ENCODE data around the gene NOD2.

The NOD2 gene

DNA sequence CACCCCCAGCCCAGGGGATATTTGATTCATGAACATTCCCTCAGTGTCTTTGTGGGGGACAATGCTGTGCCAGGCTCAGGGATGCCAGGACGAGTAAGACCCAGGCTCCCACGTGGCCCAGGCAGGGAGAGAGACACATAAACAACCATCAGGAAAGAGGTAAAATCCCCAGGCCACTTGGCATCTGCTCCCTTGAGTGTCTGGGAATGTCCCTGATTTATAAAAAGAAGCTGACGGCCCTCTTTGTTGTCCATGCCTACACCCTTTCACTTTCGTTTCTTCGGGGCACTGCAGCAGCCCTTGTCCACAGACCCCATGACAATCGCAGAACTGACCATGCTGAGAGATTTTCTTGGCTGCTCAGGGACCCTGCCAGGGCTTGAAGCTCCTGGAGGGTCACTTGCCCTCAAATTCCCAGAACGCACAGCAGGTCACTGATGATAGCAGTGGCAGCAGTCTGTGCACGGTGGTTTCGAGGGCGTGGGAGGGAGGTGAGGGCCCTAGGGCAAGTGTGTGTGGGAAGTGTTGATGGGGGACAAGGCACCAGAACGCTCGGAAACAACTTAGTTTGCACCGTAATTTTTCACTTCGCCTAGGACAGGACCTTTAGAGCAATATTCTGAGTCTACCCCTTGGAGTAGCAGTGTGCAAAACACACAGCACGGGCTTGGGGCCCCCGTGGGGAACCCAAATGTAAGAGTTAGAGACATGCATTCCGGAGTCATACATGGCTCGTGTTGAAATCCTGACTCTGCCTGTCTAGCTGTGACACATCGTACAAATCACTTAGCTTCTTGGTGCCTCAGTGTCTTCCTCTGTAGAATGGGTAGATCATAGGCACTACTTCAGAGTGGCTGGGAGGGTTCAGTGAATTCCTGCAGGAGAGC is 4.7 kb downstream of the NOD2 start:
- no peaks in the 10 kb centered on the region for H3K36me3 ChIP-seq (ENCODE audit: control insufficient read depth, insufficient read depth, low read length)
- no peaks in the 10 kb centered on the region for H3K9me3 ChIP-seq (ENCODE audit: control insufficient read depth, low read length)
- no peak overlapping the region for H3K4me3 ChIP-seq (ENCODE audit: low read length)
- peaks cover 11% of the 10 kb centered on the region for H3K27me3 ChIP-seq (ENCODE audit: control insufficient read depth, insufficient read depth, low read length)
- peaks cover 32% of the 10 kb centered on the region for H3K4me1 ChIP-seq (ENCODE audit: control insufficient read depth, insufficient read depth, low read length)
- peak overlapping the region; percentile 64 for H3K9ac ChIP-seq (ENCODE audit: low read length)

DNA sequence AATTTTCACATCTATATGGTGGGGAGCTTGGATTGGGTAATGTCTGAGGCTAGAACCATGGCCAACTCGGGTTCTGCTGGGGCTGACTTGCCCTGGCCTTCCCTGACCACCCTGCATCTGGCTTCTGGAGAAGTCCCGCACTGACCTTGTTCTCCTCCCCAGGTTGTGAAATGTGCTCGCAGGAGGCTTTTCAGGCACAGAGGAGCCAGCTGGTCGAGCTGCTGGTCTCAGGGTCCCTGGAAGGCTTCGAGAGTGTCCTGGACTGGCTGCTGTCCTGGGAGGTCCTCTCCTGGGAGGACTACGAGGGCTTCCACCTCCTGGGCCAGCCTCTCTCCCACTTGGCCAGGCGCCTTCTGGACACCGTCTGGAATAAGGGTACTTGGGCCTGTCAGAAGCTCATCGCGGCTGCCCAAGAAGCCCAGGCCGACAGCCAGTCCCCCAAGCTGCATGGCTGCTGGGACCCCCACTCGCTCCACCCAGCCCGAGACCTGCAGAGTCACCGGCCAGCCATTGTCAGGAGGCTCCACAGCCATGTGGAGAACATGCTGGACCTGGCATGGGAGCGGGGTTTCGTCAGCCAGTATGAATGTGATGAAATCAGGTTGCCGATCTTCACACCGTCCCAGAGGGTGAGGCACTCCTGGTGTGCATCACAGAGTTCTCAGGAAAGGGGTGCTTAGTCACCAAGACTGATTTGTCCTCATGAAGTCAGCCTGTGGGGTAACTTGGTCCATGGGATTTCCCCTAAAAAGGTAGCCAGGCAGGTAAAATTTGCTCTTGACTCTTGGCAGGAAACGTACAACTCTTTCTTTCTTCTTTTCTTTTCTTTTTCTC is 6.1 kb downstream of the NOD2 start:
- Histone ChIP-seq H3K27me3 (ENCODE audit: control insufficient read depth, insufficient read depth, low read length) (no peaks in the 10 kb centered on the region), H3K4me3 (ENCODE audit: low read length) (no peak overlapping the region)

DNA sequence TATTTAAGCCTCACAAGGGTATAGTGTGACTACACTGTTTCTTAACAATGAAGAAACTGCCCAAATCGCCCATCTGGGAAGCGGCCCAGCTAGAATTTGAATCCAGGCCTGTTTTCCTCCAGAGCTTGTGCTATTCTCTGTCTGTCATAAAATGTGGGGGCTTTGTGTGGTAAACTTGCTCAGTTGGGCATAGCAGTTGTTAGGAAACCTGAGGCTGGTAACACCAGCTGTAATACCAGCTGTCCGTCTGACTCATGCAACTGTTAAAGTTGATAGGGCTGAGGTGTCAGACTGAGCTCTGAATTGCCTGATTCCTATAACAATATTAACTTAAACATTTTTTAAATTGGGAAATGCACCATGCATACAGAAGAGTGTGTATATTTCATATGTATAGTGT is 9.3 kb downstream of the NOD2 start:
- Histone ChIP-seq H3K27me3 (ENCODE audit: control insufficient read depth, insufficient read depth, low read length) (no peaks in the 10 kb centered on the region), H3K9ac (ENCODE audit: low read length) (no peak overlapping the region), H3K4me1 (ENCODE audit: control insufficient read depth, insufficient read depth, low read length) (peaks cover 8% of the 10 kb centered on the region), H3K9me3 (ENCODE audit: control insufficient read depth, low read length) (no peaks in the 10 kb centered on the region), H3K4me3 (ENCODE audit: low read length) (no peak overlapping the region), H3K36me3 (ENCODE audit: control insufficient read depth, insufficient read depth, low read length) (no peaks in the 10 kb centered on the region)

More for the DNA sequence above, 6.1 kb downstream of the NOD2 start:
- no peaks in the 10 kb centered on the region for H3K9me3 ChIP-seq (ENCODE audit: control insufficient read depth, low read length)
- H3K4me1 ChIP-seq (ENCODE audit: control insufficient read depth, insufficient read depth, low read length) = peaks cover 26% of the 10 kb centered on the region
- H3K36me3 ChIP-seq (ENCODE audit: control insufficient read depth, insufficient read depth, low read length) = no peaks in the 10 kb centered on the region
- H3K9ac ChIP-seq (ENCODE audit: low read length) = no peak overlapping the region

DNA sequence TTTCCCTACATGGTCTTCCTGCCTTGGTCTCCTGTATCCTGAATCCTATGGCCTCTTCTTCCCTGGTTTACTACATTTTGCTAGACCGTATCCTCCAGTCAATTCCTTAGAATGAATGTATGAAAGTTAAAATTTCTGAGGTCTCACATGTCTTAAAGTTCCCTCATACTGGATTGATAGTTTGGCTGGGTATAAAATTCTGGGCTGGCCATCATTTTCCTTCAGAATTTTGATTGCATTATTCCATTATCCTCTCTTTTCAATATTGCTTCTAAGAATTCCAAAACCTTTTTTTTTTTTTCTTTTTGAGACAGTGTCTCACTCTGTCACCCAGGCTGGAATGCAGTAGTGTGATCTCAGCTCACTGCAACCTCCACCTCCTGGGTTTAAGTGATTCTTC is 10.8 kb downstream of the NOD2 start:
- Histone ChIP-seq H3K9me3 (ENCODE audit: control insufficient read depth, low read length) (no peaks in the 10 kb centered on the region), H3K4me3 (ENCODE audit: low read length) (no peak overlapping the region), H3K27me3 (ENCODE audit: control insufficient read depth, insufficient read depth, low read length) (no peaks in the 10 kb centered on the region), H3K9ac (ENCODE audit: low read length) (no peak overlapping the region), H3K4me1 (ENCODE audit: control insufficient read depth, insufficient read depth, low read length) (no peaks in the 10 kb centered on the region), H3K36me3 (ENCODE audit: control insufficient read depth, insufficient read depth, low read length) (no peaks in the 10 kb centered on the region)

DNA sequence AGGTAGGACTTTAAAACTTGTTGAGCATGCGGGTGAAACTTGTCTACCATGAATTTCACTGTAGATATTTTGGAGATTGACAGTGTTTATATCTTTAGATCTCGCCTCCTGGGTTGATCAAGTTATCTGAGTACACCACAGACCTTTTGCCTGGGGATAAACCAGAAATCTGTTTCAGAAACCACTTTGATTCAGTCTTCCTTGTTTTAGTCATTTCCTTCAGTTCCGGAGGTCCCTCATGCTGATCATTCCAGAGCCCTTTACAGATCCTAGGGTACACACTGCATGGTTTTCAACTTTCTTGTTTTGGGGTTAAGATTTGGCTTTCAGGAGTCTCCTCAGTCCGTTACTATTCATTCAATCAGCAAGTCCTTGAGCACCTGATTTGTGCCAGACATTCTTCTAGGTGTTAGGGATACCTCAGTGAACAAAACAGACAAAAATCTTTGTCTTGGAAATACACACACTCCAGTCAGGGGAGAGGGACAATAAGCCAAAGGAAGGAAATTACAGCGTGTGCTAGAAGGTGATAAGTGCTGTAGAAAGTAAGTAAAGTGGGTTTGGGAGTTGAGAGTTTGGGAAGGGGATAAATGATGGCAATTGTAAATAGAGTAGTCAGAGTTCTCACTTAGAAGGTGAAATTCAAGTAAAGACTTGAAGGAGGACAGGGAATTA is 12.2 kb downstream of the NOD2 start:
- no peak overlapping the region for H3K9ac ChIP-seq (ENCODE audit: low read length)
- H3K36me3 ChIP-seq (ENCODE audit: control insufficient read depth, insufficient read depth, low read length) = no peaks in the 10 kb centered on the region
- H3K4me3 ChIP-seq (ENCODE audit: low read length) = no peak overlapping the region
- H3K4me1 ChIP-seq (ENCODE audit: control insufficient read depth, insufficient read depth, low read length) = no peaks in the 10 kb centered on the region
- H3K9me3 ChIP-seq (ENCODE audit: control insufficient read depth, low read length) = no peaks in the 10 kb centered on the region
- H3K27me3 ChIP-seq (ENCODE audit: control insufficient read depth, insufficient read depth, low read length) = no peaks in the 10 kb centered on the region

DNA sequence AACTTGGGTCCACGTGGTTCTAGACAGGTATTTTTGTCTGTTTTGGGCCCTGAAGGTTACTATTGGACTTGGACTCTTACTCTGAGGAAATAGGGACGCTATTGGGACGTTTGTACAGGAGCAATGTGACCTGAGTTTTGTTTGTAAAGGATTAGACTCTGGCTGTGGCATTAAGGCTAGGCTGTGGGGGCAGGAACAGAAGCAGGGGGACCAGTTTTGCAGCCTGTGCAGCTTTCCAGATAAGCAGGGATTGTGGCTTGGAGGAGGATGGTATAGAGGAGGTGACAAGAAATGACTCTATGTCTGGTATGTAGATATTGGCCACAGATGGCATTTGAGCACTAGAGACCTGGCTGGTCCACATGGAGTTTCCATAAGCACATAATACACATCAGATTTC is 12.8 kb downstream of the NOD2 start:
- H3K27me3 ChIP-seq (ENCODE audit: control insufficient read depth, insufficient read depth, low read length) = no peaks in the 10 kb centered on the region
- no peaks in the 10 kb centered on the region for H3K9me3 ChIP-seq (ENCODE audit: control insufficient read depth, low read length)
- H3K4me3 ChIP-seq (ENCODE audit: low read length) = no peak overlapping the region
- no peaks in the 10 kb centered on the region for H3K36me3 ChIP-seq (ENCODE audit: control insufficient read depth, insufficient read depth, low read length)
- no peak overlapping the region for H3K9ac ChIP-seq (ENCODE audit: low read length)
- H3K4me1 ChIP-seq (ENCODE audit: control insufficient read depth, insufficient read depth, low read length) = no peaks in the 10 kb centered on the region

DNA sequence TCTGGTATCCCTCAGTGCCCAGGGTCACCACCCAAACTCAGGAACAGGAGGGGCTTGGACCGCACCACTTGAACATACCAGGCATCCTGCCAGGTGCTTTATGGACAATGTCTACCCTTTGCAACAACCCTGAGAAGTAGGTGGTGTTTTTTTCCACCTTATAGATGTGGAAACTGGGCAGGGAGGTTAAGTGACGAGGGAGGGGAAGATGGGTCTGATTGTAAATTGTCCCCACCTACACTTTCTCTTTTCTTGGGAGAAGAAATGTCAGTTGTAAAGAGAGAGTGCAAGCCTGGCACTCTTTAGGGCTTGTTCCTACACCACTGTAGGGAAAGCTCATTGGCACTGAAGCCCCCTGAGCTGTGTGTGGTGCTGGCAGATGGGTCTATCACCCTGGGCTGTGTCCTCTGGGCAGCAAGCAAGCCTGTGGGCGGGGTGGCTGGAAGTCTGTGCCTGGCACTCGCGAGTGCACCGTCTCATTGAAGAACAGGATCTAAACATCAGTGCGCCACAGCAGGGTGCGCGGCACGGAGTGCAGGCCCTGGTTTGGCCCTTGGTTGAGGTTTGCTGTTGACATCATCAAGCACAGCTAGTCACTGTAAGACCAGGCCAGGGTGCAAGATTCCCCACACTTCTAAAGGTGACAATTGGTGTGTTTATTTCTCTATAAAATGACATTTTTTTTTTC is 15.1 kb downstream of the NOD2 start:
- Histone ChIP-seq H3K27me3 (ENCODE audit: control insufficient read depth, insufficient read depth, low read length) (no peaks in the 10 kb centered on the region), H3K9ac (ENCODE audit: low read length) (no peak overlapping the region), H3K4me1 (ENCODE audit: control insufficient read depth, insufficient read depth, low read length) (no peaks in the 10 kb centered on the region)

DNA sequence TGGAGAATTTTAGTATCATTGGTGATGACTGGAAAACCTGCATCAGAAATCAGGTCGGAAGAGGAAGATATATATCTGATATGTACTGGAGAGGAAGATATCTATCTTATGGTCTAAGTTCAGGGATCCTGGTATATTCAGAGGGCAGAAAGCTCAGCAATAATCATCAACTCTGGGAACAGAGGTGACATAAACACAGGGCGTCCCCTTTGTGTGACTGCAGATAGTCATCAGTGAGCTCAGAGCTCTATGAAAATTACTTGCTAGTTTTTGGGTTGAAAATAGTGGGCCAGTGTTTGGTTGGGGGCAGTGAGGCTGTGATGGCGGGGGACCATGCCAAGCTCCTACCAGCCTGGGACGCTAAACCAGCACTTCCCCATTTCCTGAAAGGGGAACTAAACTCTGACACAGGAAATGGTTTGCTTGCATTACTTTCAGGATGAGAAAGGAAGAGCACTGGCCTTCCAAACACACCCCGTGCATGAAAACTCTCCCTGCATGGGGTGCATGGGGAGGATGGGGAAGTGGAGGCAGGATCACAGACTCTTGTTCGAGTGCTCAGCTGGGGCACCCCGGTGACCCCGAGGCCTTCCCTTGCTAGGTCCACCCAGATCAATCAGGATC is 15.8 kb downstream of the NOD2 start:
- Histone ChIP-seq H3K27me3 (ENCODE audit: control insufficient read depth, insufficient read depth, low read length) (no peaks in the 10 kb centered on the region), H3K4me3 (ENCODE audit: low read length) (no peak overlapping the region), H3K36me3 (ENCODE audit: control insufficient read depth, insufficient read depth, low read length) (no peaks in the 10 kb centered on the region), H3K9me3 (ENCODE audit: control insufficient read depth, low read length) (no peaks in the 10 kb centered on the region), H3K4me1 (ENCODE audit: control insufficient read depth, insufficient read depth, low read length) (no peaks in the 10 kb centered on the region), H3K9ac (ENCODE audit: low read length) (no peak overlapping the region)

More for the DNA sequence above, 15.1 kb downstream of the NOD2 start:
- H3K36me3 ChIP-seq (ENCODE audit: control insufficient read depth, insufficient read depth, low read length) = no peaks in the 10 kb centered on the region
- no peaks in the 10 kb centered on the region for H3K9me3 ChIP-seq (ENCODE audit: control insufficient read depth, low read length)
- H3K4me3 ChIP-seq (ENCODE audit: low read length) = no peak overlapping the region

DNA sequence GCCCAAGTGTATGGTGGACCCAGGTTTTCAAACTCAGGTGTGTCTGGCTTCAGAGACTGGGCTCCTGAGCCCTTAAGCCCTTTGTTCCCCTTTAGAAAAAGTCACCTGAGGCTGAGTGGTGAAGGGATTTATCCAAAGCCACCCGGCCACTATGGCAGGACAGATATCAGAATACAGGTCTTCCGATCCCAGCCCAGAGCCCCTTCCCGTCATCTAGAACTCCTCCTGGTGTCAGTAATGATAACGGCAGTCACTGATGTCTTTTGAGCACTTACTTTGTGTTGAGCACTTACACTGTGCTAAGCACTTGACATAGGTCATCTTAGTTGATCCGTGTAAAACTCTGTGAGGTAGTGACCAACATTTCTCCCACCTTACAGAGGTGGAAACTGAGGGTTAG is 16.6 kb downstream of the NOD2 start:
- no peaks in the 10 kb centered on the region for H3K27me3 ChIP-seq (ENCODE audit: control insufficient read depth, insufficient read depth, low read length)
- H3K36me3 ChIP-seq (ENCODE audit: control insufficient read depth, insufficient read depth, low read length) = no peaks in the 10 kb centered on the region
- no peaks in the 10 kb centered on the region for H3K9me3 ChIP-seq (ENCODE audit: control insufficient read depth, low read length)
- no peak overlapping the region for H3K9ac ChIP-seq (ENCODE audit: low read length)
- no peak overlapping the region for H3K4me3 ChIP-seq (ENCODE audit: low read length)
- no peaks in the 10 kb centered on the region for H3K4me1 ChIP-seq (ENCODE audit: control insufficient read depth, insufficient read depth, low read length)

- Histone ChIP-seq H3K36me3 (ENCODE audit: control insufficient read depth, insufficient read depth, low read length) (no peaks in the 10 kb centered on the region), H3K27me3 (ENCODE audit: control insufficient read depth, insufficient read depth, low read length) (no peaks in the 10 kb centered on the region), H3K4me3 (ENCODE audit: low read length) (no peak overlapping the region), H3K9me3 (ENCODE audit: control insufficient read depth, low read length) (no peaks in the 10 kb centered on the region), H3K4me1 (ENCODE audit: control insufficient read depth, insufficient read depth, low read length) (no peaks in the 10 kb centered on the region), H3K9ac (ENCODE audit: low read length) (no peak overlapping the region)
Observed at GRCh38 chr16:50711040-50711439, 17.6 kb downstream of the NOD2 start.

- Histone ChIP-seq H3K9ac (ENCODE audit: low read length) (no peak overlapping the region), H3K4me3 (ENCODE audit: low read length) (no peak overlapping the region), H3K4me1 (ENCODE audit: control insufficient read depth, insufficient read depth, low read length) (no peaks in the 10 kb centered on the region), H3K27me3 (ENCODE audit: control insufficient read depth, insufficient read depth, low read length) (no peaks in the 10 kb centered on the region), H3K9me3 (ENCODE audit: control insufficient read depth, low read length) (no peaks in the 10 kb centered on the region), H3K36me3 (ENCODE audit: control insufficient read depth, insufficient read depth, low read length) (no peaks in the 10 kb centered on the region)
Observed at GRCh38 chr16:50711862-50712559, 18.6 kb downstream of the NOD2 start.
